Activated T-cell treated with anti-CD3 and anti-CD28 coated beads for 1 hour (primary cell): ENCODE data around the gene SCN1B.

Experiments
- DNase-seq: peaks from one replicate; pipeline ENCODE4 v3.0.0-alpha.2; 2020; ENCODE audit warnings: low read depth

SCN1B gene

GRCh38 chr19:35074426-35075201 lies 44.3 kb downstream of the SCN1B start:
- no peak for DNase-seq

DNA sequence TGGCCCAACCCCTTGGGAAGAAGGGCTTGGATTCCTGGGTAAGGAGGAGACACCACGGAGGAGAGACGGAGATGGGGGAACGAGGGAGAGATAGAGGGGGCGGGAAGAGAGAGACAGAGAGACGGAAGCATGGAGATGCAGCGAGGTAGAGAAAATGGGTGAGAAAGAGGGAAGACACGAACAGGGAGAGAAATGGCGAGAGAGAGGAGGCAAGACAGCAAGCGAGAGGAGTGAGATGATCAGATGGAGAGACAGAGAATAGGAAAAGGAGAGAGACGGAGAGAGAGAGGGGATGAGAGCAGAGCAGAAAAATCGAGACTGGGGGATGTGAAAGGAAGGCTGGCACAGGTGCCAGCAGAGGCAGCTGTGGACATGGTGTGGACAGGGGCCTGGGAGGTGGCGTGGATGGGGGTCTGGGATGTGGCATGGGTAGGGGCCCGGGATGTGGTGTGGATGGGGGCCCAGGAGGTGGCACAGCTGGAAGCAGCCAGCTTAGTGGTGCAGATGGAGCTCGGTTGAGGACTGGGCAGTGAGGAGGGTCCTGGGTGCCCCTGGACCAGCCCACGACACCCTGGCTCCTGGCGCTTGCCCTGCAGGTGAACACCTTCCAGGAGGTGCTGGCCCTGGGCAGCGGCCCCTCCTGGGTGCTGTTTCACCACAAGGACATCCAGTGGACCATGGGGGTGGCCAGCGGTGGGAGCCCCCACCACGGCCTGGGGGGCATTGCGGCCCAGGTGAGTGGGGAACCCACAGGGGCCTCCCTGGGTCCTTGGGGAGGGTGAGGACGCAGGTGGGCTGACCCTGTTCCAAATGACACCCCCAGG lies 45.1 kb downstream of the SCN1B start:
- DNase-seq = no peak

GRCh38 chr19:35076026-35076370 lies 45.7 kb downstream of the SCN1B start:
- DNase-seq = no peak

GRCh38 chr19:35076657-35077056 lies 46.4 kb downstream of the SCN1B start:
- no peak for DNase-seq

DNA sequence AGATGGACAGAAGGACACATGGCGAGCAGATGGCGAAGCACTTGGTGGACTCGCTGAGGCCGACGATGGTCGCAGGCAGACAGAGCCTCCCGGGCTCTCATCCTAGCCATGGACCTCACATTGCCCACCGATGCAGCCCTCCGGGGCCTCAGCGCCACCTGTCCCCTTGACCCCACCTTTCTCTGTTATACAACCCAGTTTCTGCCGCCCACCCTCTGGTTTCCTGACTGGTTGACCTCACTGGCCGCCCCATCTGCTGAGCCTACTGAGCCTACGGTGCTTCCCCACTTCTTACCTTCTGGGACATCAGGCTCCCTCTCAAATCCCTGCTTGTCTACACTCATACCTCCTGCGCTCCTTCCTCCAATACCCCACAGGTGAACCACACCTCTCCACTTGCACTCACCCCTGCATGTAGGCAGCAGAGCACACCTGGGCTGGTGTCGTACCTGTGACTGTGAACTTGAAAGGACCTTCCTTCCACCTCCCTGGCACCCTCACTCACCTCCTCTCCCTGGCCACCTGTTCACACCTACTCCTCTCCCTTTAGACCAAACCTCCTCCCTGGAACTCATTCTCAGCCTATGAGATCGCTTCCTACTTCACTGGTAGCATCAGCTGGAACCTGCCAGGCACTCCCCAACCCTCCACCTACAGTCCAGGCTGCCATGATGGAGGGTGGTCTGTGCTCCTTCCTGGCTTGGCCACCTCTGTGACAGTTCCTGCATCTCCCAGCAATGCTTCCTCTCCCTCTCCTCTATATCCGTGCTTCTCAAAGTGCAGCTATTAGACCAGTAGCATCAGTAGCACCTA lies 47.3 kb downstream of the SCN1B start:
- DNase-seq = no peak

DNA sequence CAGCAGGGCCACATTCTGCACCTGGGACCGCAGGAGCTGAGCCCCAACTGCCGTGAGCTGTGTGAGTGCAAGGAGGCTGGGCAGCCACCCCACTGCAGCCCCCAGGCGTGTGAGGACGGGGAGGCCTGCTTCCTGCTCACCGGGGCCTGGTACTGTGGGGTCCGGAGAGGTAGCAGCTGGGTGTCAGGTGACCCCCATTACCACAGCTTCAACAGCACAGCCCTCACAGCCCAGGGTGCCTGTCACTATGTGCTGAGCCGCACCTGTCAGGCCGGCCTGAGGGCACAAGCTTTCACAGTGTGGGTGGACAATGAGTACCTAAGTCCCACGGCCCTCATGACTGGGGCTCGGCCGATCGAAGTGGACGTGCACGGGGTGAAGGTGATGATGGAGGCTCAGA lies 49.6 kb downstream of the SCN1B start:
- DNase-seq = no peak

DNA sequence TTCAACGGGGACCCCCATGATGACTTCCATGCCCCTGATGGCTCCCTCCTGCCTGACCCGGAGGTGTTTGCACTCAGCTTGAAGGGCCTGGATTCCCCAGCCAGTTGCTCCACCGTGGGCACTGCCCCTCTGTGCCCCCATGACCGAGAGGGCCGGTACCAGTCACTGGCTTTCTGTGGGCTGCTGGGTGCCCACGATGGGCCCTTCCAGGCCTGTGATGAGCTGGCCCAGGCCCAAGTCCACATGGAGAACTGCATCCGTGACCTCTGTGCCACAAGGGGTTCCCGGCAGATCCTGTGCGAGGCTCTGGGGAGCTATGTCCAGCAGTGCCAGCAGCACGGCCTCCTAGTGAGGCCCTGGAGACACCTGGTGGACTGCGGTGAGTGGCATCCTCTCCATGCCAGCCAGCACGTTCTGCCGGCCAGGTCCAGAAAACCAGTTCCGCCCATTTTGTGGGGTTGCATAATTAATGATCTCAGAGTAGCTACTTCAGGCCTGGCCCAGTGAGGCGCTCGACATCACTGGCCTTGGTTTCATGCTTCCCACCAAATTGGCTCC lies 50.4 kb downstream of the SCN1B start:
- no peak for DNase-seq

DNA sequence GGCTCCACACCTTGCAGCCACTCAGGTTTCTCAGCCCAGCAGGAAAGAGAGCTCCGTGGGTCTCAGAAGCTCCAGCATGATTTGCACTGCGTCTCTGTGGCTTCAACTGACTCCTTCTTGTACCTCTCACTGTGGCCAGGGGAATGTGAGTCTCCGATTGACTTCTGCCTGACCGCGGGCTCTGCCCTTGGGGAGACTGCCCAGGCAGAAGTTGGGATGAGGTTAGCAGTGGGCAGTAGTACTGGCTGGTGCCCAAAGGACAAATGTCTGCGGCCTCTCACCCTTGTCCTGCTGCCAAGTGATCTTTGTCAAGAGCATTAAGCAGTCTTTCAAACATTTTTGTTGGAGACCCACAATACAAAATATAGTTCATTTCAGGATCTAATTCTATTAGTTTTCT lies 50.9 kb downstream of the SCN1B start:
- no peak for DNase-seq

DNA sequence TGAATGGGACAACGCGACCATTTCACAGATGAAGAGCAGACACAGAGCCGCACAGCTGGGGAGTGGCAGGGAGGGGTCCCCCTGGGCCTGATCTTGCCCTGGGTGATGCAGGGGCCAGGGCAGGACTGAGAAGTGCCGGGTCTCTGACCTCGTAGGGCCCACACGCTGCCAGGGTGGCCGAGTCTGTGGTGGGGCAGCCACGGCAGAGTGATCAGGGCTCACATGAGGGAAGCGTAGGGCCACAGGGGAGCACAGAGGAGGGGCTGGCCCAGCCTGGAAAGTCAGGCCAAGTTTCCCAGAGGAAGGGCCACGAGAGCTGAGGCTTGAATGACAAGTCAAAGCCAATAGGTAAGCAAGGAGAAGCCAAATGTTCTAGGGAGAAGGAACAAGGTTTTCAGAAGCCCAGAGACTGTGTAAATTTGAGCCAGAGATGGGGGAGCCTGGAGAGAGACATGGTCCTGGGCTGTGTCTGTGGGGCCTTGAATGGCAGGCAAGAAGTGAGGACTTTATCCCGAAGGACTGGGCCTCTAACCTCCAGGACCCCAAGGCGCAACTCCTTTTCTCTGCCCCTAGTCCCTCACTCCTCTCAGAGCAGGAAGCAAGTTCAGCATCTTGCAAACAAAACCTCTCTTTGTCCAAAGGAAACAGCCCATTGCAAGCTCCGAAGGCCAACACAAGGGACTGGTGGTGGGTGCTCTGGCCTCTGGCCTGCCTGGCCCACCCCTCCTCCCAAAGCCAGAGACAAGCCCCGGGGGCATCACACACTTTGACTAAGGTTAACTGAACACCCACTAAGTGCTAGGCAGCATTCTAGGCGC lies 53.6 kb downstream of the SCN1B start:
- DNase-seq = no peak

DNA sequence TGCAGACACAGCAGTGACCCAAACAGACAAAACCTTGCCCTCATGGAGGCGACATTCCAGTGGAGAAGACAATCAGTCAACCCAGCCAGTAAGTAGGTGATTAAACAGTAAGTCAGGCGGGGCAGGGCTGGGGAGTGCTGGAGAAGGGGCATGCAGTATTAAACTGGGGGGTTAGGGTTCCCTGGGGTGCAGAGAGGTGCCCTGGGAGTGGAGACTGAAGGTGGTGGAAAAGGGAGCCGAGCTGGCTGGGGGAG lies 54.2 kb downstream of the SCN1B start:
- no peak for DNase-seq

DNA sequence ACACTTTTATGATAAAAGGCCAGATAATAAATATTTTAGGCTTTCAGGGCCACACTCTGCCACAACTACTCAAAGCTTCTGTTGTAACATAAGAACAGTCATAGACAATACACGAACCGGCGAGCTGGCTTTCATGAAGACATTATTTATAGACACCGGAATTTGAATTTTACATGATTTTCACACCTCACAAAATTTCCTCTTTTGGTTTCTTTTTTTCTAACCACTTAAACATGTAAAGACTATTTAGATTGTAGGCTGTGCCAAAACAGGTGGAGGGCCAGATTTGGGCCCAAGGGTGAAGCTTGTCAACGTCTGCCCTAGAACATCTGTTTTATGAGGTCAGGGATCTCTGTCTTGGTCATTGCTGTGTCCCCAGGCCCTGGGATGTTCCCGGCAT lies 55.7 kb downstream of the SCN1B start:
- no peak for DNase-seq

- no peak for DNase-seq
These were observed 56.2 kb downstream of the SCN1B start for GRCh38 chr19:35086455-35086854.

- DNase-seq = no peak
These were observed 57.1 kb downstream of the SCN1B start for GRCh38 chr19:35087393-35087792.

GRCh38 chr19:35088131-35088913 lies 58.1 kb downstream of the SCN1B start:
- no peak for DNase-seq

DNA sequence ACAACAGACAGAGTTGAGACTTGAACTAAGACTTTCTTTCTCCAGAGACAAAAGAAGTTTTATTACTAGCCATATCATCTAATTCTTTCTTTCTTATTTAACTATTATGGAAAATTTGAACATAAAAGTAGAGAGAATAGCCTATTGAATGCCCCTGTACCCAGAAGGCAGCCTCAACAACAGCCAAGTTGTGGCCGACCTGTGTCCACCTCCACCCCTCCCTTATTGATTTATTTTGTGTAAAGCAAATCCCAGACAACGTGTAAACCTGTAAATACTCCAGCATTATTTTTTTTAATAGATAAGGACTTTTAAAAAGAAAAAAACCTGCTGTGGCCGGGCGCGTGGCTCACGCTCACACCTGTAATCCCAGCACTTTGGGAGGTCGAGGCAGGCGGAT lies 59.3 kb downstream of the SCN1B start:
- DNase-seq = no peak
